AG04450 (cell line): ENCODE results near the gene LRRIQ4. TPM values are rescaled to one million over a fixed set of nuclear protein-coding genes. Genes with fewer than 3 reads are reported as not detected.

Experiments used
- CTCF ChIA-PET: fragments of 300-600, 350-600 bp; formaldehyde crosslinking; extraction: SDS; loops from one replicate; lab custom pipeline; 2022; ENCODE audit warnings: antibody characterized with exemption, inconsistent platforms; lab: Charles Lee
- POLR2A ChIA-PET: fragments of 350-600 bp; formaldehyde crosslinking; extraction: SDS; loops from one replicate; lab custom pipeline; 2021; ENCODE audit warnings: antibody characterized with exemption, inconsistent platforms; lab: Yijun Ruan, JAX
- DNase-seq: peaks from one replicate; pipeline ENCODE4 v3.0.0-alpha.2; 2011; ENCODE audit warnings: low read depth, low spot score
- H3K27ac ChIP-seq: one replicate; pipeline ENCODE4 v1.5.1; 2012; ENCODE audit warnings: low read depth, low read length, control low read depth
- H3K27me3 ChIP-seq: one replicate; pipeline ENCODE4 v1.6.0; 2012; ENCODE audit warnings: low read length; ENCODE audit not compliant: control insufficient read depth, insufficient read depth
- H3K4me3 ChIP-seq: 2 replicates; pipeline ENCODE4 v1.5.1; 2011; ENCODE audit warnings: mild to moderate bottlenecking, low read depth, low read length, control low read depth
- H3K9me3 ChIP-seq: 2 replicates; pipeline ENCODE4 v1.5.1; 2012; ENCODE audit warnings: low read length; ENCODE audit not compliant: control insufficient read depth, insufficient read depth
- CTCF ChIP-seq: IDR thresholded peaks from 2 replicates; pipeline ENCODE4 v1.5.1; 2011; ENCODE audit warnings: low read depth, low read length, control low read depth, inconsistent platforms
- polyA plus RNA-seq: library from polyadenylated mRNA; depleted of rRNA; stranded (reverse); fragments of >200 nt; gene quantifications from 2 replicates; pipeline ENCODE4 v1.2.3, GENCODE V29; 2011; rRNA removed

LRRIQ4 gene
- polyA plus RNA-seq, 1 experiment: not detected

GRCh38 chr3:169886671-169887070, 74.0 kb downstream of the LRRIQ4 start:
- no peak overlapping the region for H3K27ac ChIP-seq
- CTCF ChIA-PET: no interaction called here
- H3K9me3 ChIP-seq: no peaks in the 10 kb centered on the region
- H3K27me3 ChIP-seq: no peaks in the 10 kb centered on the region
- POLR2A ChIA-PET: no interaction called here
- H3K4me3 ChIP-seq: no peak overlapping the region
- no peak for TF ChIP-seq CTCF
- DNase-seq: peak; percentile 1

Other genes starting within 250 kb of the LRRIQ4 start
- 14.3 and 18.4 TPM in 2 replicates for gene MECOM, start 149.2 kb upstream of the LRRIQ4 start, polyA plus RNA-seq
- not detected in 2 replicates for gene TERC, start 47.8 kb upstream of the LRRIQ4 start, polyA plus RNA-seq
- gene ACTRT3, start 43.3 kb upstream of the LRRIQ4 start, polyA plus RNA-seq: 2.5 and 2.9 TPM in 2 replicates
- 18.9 and 27.0 TPM in 2 replicates for gene MYNN, start 39.5 kb upstream of the LRRIQ4 start, polyA plus RNA-seq
- 1.2 and 2.3 TPM in 2 replicates for gene LRRC34, start within 50 bp of the LRRIQ4 start, polyA plus RNA-seq
- not detected in 2 replicates for gene LRRC31, start 57.1 kb downstream of the LRRIQ4 start, polyA plus RNA-seq
- not detected in 2 replicates for gene SAMD7, start 98.7 kb downstream of the LRRIQ4 start, polyA plus RNA-seq
- gene SEC62, start 153.9 kb downstream of the LRRIQ4 start, polyA plus RNA-seq: 78.8 and 109 TPM in 2 replicates
- 0.07 and 0.27 TPM in 2 replicates for gene GPR160, start 225.1 kb downstream of the LRRIQ4 start, polyA plus RNA-seq